Naive thymus-derived CD4-positive, alpha-beta T cell (primary cell): Measurements from ENCODE around the gene PCF11. TPM values are rescaled to one million over a fixed set of nuclear protein-coding genes. Genes with fewer than 3 reads are reported as not detected.

Source experiments
- ATAC-seq: fragments of 150-1000 bp; cut with Tn5 transposase; 2 replicates; pipeline ENCODE4 v1.10.0; 2021; ENCODE audit warnings: mild to moderate bottlenecking, moderate library complexity
- CTCF ChIA-PET: fragments of 350-600 bp; sonication (Branson Sonifier 250); formaldehyde crosslinking; loops from one replicate; lab custom pipeline; 2021; ENCODE audit warnings: antibody characterized with exemption; lab: Charles Lee
- POLR2A ChIA-PET: fragments of 350-600 bp; sonication (Branson Sonifier 250); formaldehyde crosslinking; loops from one replicate; lab custom pipeline; 2021; ENCODE audit warnings: antibody characterized with exemption, inconsistent platforms; lab: Charles Lee
- DNase-seq, 9 donors: peaks; one replicate each; pipeline versions ENCODE4 v3.0.0 to v3.0.0-alpha.2; 2020 to 2022; ENCODE audit warnings: mixed read lengths in 1 of 9
- H3K27ac ChIP-seq: one replicate; pipeline ENCODE4 v1.7.0; 2013; ENCODE audit warnings: mild to moderate bottlenecking, low read depth, low read length, moderate library complexity
- H3K27me3 ChIP-seq, 2 donors: one replicate each; pipeline ENCODE4 v1.7.0; 2013; ENCODE audit warnings: low read length in 2 of 2, mild to moderate bottlenecking in 2 of 2, moderate library complexity in 2 of 2; ENCODE audit not compliant: control insufficient read depth in 2 of 2, insufficient read depth in 2 of 2
- H3K36me3 ChIP-seq, 3 experiments: 1 replicate in 2 of 3; 2 replicates in 1 of 3; pipeline ENCODE4 v1.7.0; 2013; ENCODE audit warnings: low read length in 3 of 3, mild to moderate bottlenecking in 3 of 3, moderate library complexity in 1 of 3; ENCODE audit not compliant: insufficient read depth in 3 of 3, control insufficient read depth in 2 of 3
- H3K4me1 ChIP-seq, 2 donors: one replicate each; pipeline ENCODE4 v1.7.0; 2013; ENCODE audit warnings: low read length in 2 of 2, mild to moderate bottlenecking in 2 of 2, moderate library complexity in 1 of 2; ENCODE audit not compliant: control insufficient read depth in 2 of 2, insufficient read depth in 2 of 2
- H3K4me3 ChIP-seq: 2 replicates; pipeline ENCODE4 v1.7.0; 2013; ENCODE audit warnings: mild to moderate bottlenecking, low read length
- H3K9me3 ChIP-seq, 3 experiments: 1 replicate in 2 of 3; 2 replicates in 1 of 3; pipeline ENCODE4 v1.7.0; 2013; ENCODE audit warnings: low read length in 3 of 3; ENCODE audit not compliant: control insufficient read depth in 2 of 3
- H3K27ac Mint-ChIP-seq, 9 donors: one replicate each; pipeline ENCODE4 v1.8.0; 2020 to 2022; ENCODE audit warnings: mixed read lengths in 9 of 9, mild to moderate bottlenecking in 8 of 9, moderate library complexity in 5 of 9, inconsistent platforms in 2 of 9
- H3K27me3 Mint-ChIP-seq, 5 donors: one replicate each; pipeline ENCODE4 v1.8.0; 2021 to 2022; ENCODE audit warnings: mixed read lengths in 5 of 5, mild to moderate bottlenecking in 1 of 5
- H3K36me3 Mint-ChIP-seq, 5 donors: one replicate each; pipeline ENCODE4 v1.8.0; 2020 to 2022; ENCODE audit warnings: mixed read lengths in 5 of 5, mild to moderate bottlenecking in 3 of 5, inconsistent platforms in 1 of 5
- H3K4me1 Mint-ChIP-seq, 7 donors: one replicate each; pipeline ENCODE4 v1.8.0; 2020 to 2022; ENCODE audit warnings: mixed read lengths in 7 of 7, mild to moderate bottlenecking in 3 of 7, inconsistent platforms in 1 of 7
- H3K4me3 Mint-ChIP-seq, 10 donors: one replicate each; pipeline ENCODE4 v1.8.0; 2020 to 2022; ENCODE audit warnings: mild to moderate bottlenecking in 10 of 10, mixed read lengths in 10 of 10, moderate library complexity in 6 of 10, inconsistent platforms in 2 of 10
- H3K9me3 Mint-ChIP-seq, 11 donors: one replicate each; pipeline ENCODE4 v1.8.0; 2020 to 2022; ENCODE audit warnings: mixed read lengths in 11 of 11, mild to moderate bottlenecking in 4 of 11, inconsistent platforms in 1 of 11, moderate library complexity in 1 of 11
- intact Hi-C, 2 donors: fragments of 100-400 bp; cut with micrococcal nuclease; formaldehyde crosslinking; loops; one replicate each; pipeline ENCODE4 v1.15.1; 2023
- polyA plus RNA-seq, 2 donors: library from polyadenylated mRNA; unstranded; fragments of 300-500 nt; fragmentation: Illumina TruSeq; gene quantifications; one replicate each; pipeline ENCODE4 v1.2.3, GENCODE V29; 2021
- total RNA-seq, 6 experiments: library from RNA in 5 of 6; stranded (reverse) in 5 of 6; gene quantifications; 1 replicate in 5 of 6; 2 replicates in 1 of 6; pipeline ENCODE4 v1.2.3 and lab custom pipeline; 2021 to 2026

PCF11 gene
- total RNA-seq (100 to 1,000 TPM in 4 of 5 experiments, 10 to 100 TPM in 1; 86.5 to 180 (median 172) TPM), polyA plus RNA-seq (10 to 100 TPM; 32.0 to 36.4 TPM), total RNA-seq (lab: John Stamatoyannopoulos, UW) (286 reads per million, percentile 96 among the genes with 10 or more reads in this experiment)

GRCh38 chr11:83156996-83157593, at the start of gene PCF11:
TSS of gene PCF11 (plus strand) at chr11:83157131. CDS start at chr11:83157440, 309 bp downstream.
- H3K27me3 Mint-ChIP-seq, result peaks cover 0 to 3% (median 0%) of the 10 kb centered on the region in 5 donors
- ChIA-PET POLR2A (interaction anchor here (0.6 to 8.3 kb wide), 50 partner anchors 8 to 424 kb away, joined by 3 to 192 read pairs (median 7); partner anchors contain the start of genes ANKRD42, CCDC90B, DDIAS and FAM181B), CTCF (interaction anchor here (1.1 to 2.0 kb wide), 4 partner anchors 9 to 256 kb away, joined by 3 to 9 read pairs (median 6); partner anchors contain the start of gene DDIAS)
- peaks cover 8 to 26% of the 10 kb centered on the region in 2 donors for H3K4me1 ChIP-seq
- intact Hi-C loops, result loop anchor here (1.0 to 10.0 kb wide), 11 partner anchors 36 to 402 kb away; partner anchors contain the start of genes ANKRD42 (in 2 of the 2), CCDC90B (in 2 of the 2), DDIAS (in 2 of the 2) and RAB30 (in 2 of the 2)
- ATAC-seq (peak; percentile 11), DNase-seq (peak in 2 of 9 donors; percentile 85 to 97)
- H3K27ac Mint-ChIP-seq, result peak within 1 kb of the TSS; percentile 98 to 100 (median 100)
- no peaks in the 10 kb centered on the region for H3K27me3 ChIP-seq
- peaks cover 0 to 14% (median 0%) of the 10 kb centered on the region in 3 experiments for H3K36me3 ChIP-seq
- H3K4me3 ChIP-seq, result peak within 1 kb of the TSS; percentile 90
- peaks cover 18 to 40% (median 30%) of the 10 kb centered on the region in 7 donors for H3K4me1 Mint-ChIP-seq
- peaks cover 0 to 6% (median 0%) of the 10 kb centered on the region in 11 donors for H3K9me3 Mint-ChIP-seq
- H3K27ac ChIP-seq, result peak within 1 kb of the TSS; percentile 98
- peak within 1 kb of the TSS; percentile 96 to 100 (median 99) for H3K4me3 Mint-ChIP-seq
- peaks cover 5 to 41% (median 20%) of the 10 kb centered on the region in 5 donors for H3K36me3 Mint-ChIP-seq
- no peaks in the 10 kb centered on the region for H3K9me3 ChIP-seq

GRCh38 chr11:83112886-83113285, 44.0 kb upstream of the PCF11 start:
- Mint-ChIP-seq H3K27ac (no peak overlapping the region), H3K36me3 (peaks cover 0 to 20% (median 6%) of the 10 kb centered on the region in 5 donors), H3K4me1 (peaks cover 9 to 37% (median 30%) of the 10 kb centered on the region in 7 donors), H3K4me3 (no peak overlapping the region), H3K9me3 (no peaks in the 10 kb centered on the region), H3K27me3 (peaks cover 0 to 6% (median 0%) of the 10 kb centered on the region in 5 donors)
- Histone ChIP-seq H3K9me3 (no peaks in the 10 kb centered on the region), H3K27me3 (no peaks in the 10 kb centered on the region), H3K4me3 (no peak overlapping the region), H3K36me3 (no peaks in the 10 kb centered on the region), H3K4me1 (peaks cover 17 to 21% of the 10 kb centered on the region in 2 donors), H3K27ac (no peak overlapping the region)
- ChIA-PET POLR2A (interaction anchor here (15.5 kb wide), 1 partner anchor 45 kb away, joined by 192 read pairs; the partner anchor contains the start of gene PCF11), CTCF (interaction anchor here (0.6 kb wide), 1 partner anchor 42 kb away, joined by 3 read pairs; no protein-coding TSS in a partner anchor)
- intact Hi-C loops, result no loop called here
- no peak for DNase-seq
- no peak for ATAC-seq

GRCh38 chr11:83115026-83115425, 41.9 kb upstream of the PCF11 start:
- Mint-ChIP-seq H3K4me1 (peaks cover 9 to 56% (median 51%) of the 10 kb centered on the region in 7 donors), H3K36me3 (peaks cover 0 to 13% (median 4%) of the 10 kb centered on the region in 5 donors), H3K9me3 (no peaks in the 10 kb centered on the region), H3K27ac (peak overlapping the region in 4 of 9 donors; percentile 60 to 98 (median 82)), H3K4me3 (peak overlapping the region in 8 of 10 donors; percentile 41 to 86 (median 74)), H3K27me3 (no peaks in the 10 kb centered on the region)
- Histone ChIP-seq H3K4me3 (no peak overlapping the region), H3K36me3 (no peaks in the 10 kb centered on the region), H3K27me3 (no peaks in the 10 kb centered on the region), H3K4me1 (peaks cover 27 to 31% of the 10 kb centered on the region in 2 donors), H3K27ac (no peak overlapping the region), H3K9me3 (no peaks in the 10 kb centered on the region)
- DNase-seq, result no peak
- intact Hi-C loops, result no loop called here
- no peak for ATAC-seq
- ChIA-PET CTCF (no interaction called here), POLR2A (interaction anchor here (1.2 to 15.5 kb wide), 3 partner anchors 13 to 42 kb away, joined by 3 to 192 read pairs (median 23); partner anchors contain the start of genes PCF11 and RAB30)

GRCh38 chr11:83115551-83115950, 41.4 kb upstream of the PCF11 start:
- no peaks in the 10 kb centered on the region for H3K36me3 ChIP-seq
- no peaks in the 10 kb centered on the region for H3K27me3 ChIP-seq
- Mint-ChIP-seq H3K27ac (peak overlapping the region in 7 of 9 donors; percentile 12 to 98 (median 68)), H3K9me3 (no peaks in the 10 kb centered on the region), H3K4me3 (peak overlapping the region; percentile 41 to 86 (median 74)), H3K36me3 (peaks cover 0 to 13% (median 4%) of the 10 kb centered on the region in 5 donors), H3K4me1 (peaks cover 9 to 62% (median 56%) of the 10 kb centered on the region in 7 donors), H3K27me3 (no peaks in the 10 kb centered on the region)
- no peak overlapping the region for H3K27ac ChIP-seq
- ChIA-PET CTCF (no interaction called here), POLR2A (interaction anchor here (0.6 to 15.5 kb wide), 7 partner anchors 12 to 170 kb away, joined by 3 to 192 read pairs (median 4); partner anchors contain the start of genes CCDC90B, PCF11 and RAB30)
- intact Hi-C loops, result no loop called here
- peaks cover 27 to 36% of the 10 kb centered on the region in 2 donors for H3K4me1 ChIP-seq
- ATAC-seq (no peak), DNase-seq (no peak)
- H3K4me3 ChIP-seq, result peak overlapping the region; percentile 20
- H3K9me3 ChIP-seq, result no peaks in the 10 kb centered on the region

- Mint-ChIP-seq H3K4me1 (peaks cover 9 to 67% (median 62%) of the 10 kb centered on the region in 7 donors), H3K36me3 (peaks cover 0 to 10% (median 1%) of the 10 kb centered on the region in 5 donors), H3K4me3 (peak overlapping the region; percentile 46 to 95 (median 90)), H3K9me3 (no peaks in the 10 kb centered on the region), H3K27ac (peak overlapping the region; percentile 12 to 98 (median 74)), H3K27me3 (no peaks in the 10 kb centered on the region)
- intact Hi-C loops, result no loop called here
- Histone ChIP-seq H3K36me3 (no peaks in the 10 kb centered on the region), H3K27ac (no peak overlapping the region), H3K9me3 (no peaks in the 10 kb centered on the region), H3K4me1 (peaks cover 27 to 37% of the 10 kb centered on the region in 2 donors), H3K27me3 (no peaks in the 10 kb centered on the region), H3K4me3 (peak overlapping the region; percentile 31)
- ATAC-seq (no peak), DNase-seq (no peak)
- ChIA-PET POLR2A (interaction anchor here (0.6 to 15.5 kb wide), 11 partner anchors 9 to 215 kb away, joined by 3 to 192 read pairs (median 4); partner anchors contain the start of genes CCDC90B, DDIAS, PCF11 and PRCP), CTCF (no interaction called here)
Measured at GRCh38 chr11:83116015-83116641, 40.8 kb upstream of the PCF11 start.

- no peak for ATAC-seq
- Mint-ChIP-seq H3K4me1 (peaks cover 14 to 86% (median 75%) of the 10 kb centered on the region in 7 donors), H3K27me3 (no peaks in the 10 kb centered on the region), H3K4me3 (peak overlapping the region in 7 of 10 donors; percentile 18 to 92 (median 42)), H3K27ac (peak overlapping the region; percentile 60 to 99 (median 96)), H3K36me3 (peaks cover 0 to 4% (median 0%) of the 10 kb centered on the region in 5 donors), H3K9me3 (no peaks in the 10 kb centered on the region)
- H3K27me3 ChIP-seq, result no peaks in the 10 kb centered on the region
- H3K9me3 ChIP-seq, result no peaks in the 10 kb centered on the region
- intact Hi-C loops, result loop anchor here in 1 of 2 donors (1.0 kb wide), 2 partner anchors 10 to 159 kb away; no protein-coding TSS in a partner anchor
- CTCF ChIA-PET, result interaction anchor here (0.8 kb wide), 1 partner anchor 222 kb away, joined by 3 read pairs; no protein-coding TSS in a partner anchor
- H3K4me1 ChIP-seq, result peaks cover 27 to 53% of the 10 kb centered on the region in 2 donors
- peak overlapping the region; percentile 36 for H3K27ac ChIP-seq
- POLR2A ChIA-PET, result interaction anchor here (0.6 to 15.5 kb wide), 5 partner anchors 9 to 143 kb away, joined by 3 to 192 read pairs (median 6); partner anchors contain the start of genes PCF11 and RAB30
- DNase-seq, result no peak
- H3K36me3 ChIP-seq, result no peaks in the 10 kb centered on the region
- H3K4me3 ChIP-seq, result no peak overlapping the region
Measured at GRCh38 chr11:83118814-83119213, 38.1 kb upstream of the PCF11 start.
